HG02840 (cell line): Measurements from ENCODE around the gene PRKD1.
A peak's percentile ranks its signal among the peaks of the same experiment; 100 is the strongest.
"Not testable (repeated sequence)": the region's sequence is repeated elsewhere in the genome, so short reads cannot be mapped to it uniquely, and the experiment has no call there.

ENCODE experiments used
- ATAC-seq: cut with Tn5 transposase; IDR thresholded peaks from one replicate; pipeline ENCODE4 v1.9.1; 2021; ENCODE audit warnings: mild to moderate bottlenecking, moderate library complexity, moderate number of reproducible peaks; ENCODE audit not compliant: unreplicated experiment, low FRiP score

The PRKD1 gene

GRCh38 chr14:29905543-29905942 lies 22.1 kb downstream of the PRKD1 start:
- ATAC-seq: no peak

GRCh38 chr14:29900609-29901350 lies 26.9 kb downstream of the PRKD1 start:
- no peak for ATAC-seq

GRCh38 chr14:29898470-29898869 lies 29.2 kb downstream of the PRKD1 start:
- ATAC-seq: no peak

- no peak for ATAC-seq
These were observed 30.5 kb downstream of the PRKD1 start for GRCh38 chr14:29897181-29897580.

- no peak for ATAC-seq
These were observed 31.3 kb downstream of the PRKD1 start for GRCh38 chr14:29896354-29896821.

GRCh38 chr14:29895591-29896083 lies 32.0 kb downstream of the PRKD1 start:
- no peak for ATAC-seq

- ATAC-seq: no peak
These were observed 33.7 kb downstream of the PRKD1 start for GRCh38 chr14:29893989-29894388.

GRCh38 chr14:29892327-29892726 lies 35.3 kb downstream of the PRKD1 start:
- ATAC-seq: no peak

- ATAC-seq: no peak
These were observed 41.7 kb downstream of the PRKD1 start for GRCh38 chr14:29885988-29886387.

- ATAC-seq: no peak
These were observed 59.6 kb downstream of the PRKD1 start for GRCh38 chr14:29868000-29868399.

GRCh38 chr14:29865299-29865698 lies 62.3 kb downstream of the PRKD1 start:
- no peak for ATAC-seq

- no peak for ATAC-seq
These were observed 65.7 kb downstream of the PRKD1 start for GRCh38 chr14:29861996-29862395.

GRCh38 chr14:29858299-29858698 lies 69.3 kb downstream of the PRKD1 start:
- peak; percentile 88 for ATAC-seq

- ATAC-seq: peak; percentile 83
These were observed 70.1 kb downstream of the PRKD1 start for GRCh38 chr14:29857551-29857950.

- ATAC-seq: no peak
These were observed 71.1 kb downstream of the PRKD1 start for GRCh38 chr14:29856516-29856915.

- ATAC-seq: not testable (repeated sequence)
These were observed 74.0 kb downstream of the PRKD1 start for GRCh38 chr14:29853691-29854090.

- ATAC-seq: no peak
These were observed 74.4 kb downstream of the PRKD1 start for GRCh38 chr14:29853272-29853671.

GRCh38 chr14:29851397-29851796 lies 76.2 kb downstream of the PRKD1 start:
- ATAC-seq: no peak

- ATAC-seq: no peak
These were observed 80.6 kb downstream of the PRKD1 start for GRCh38 chr14:29847056-29847380.

- peak; percentile 82 for ATAC-seq
These were observed 81.2 kb downstream of the PRKD1 start for GRCh38 chr14:29846339-29847055.

GRCh38 chr14:29843981-29844380 lies 83.7 kb downstream of the PRKD1 start:
- ATAC-seq: no peak

- ATAC-seq: no peak
These were observed 85.4 kb downstream of the PRKD1 start for GRCh38 chr14:29842228-29842627.
